Pancreas (tissue), 10 donors: ENCODE measurements around the gene OSMR. TPM values are rescaled to one million over a fixed set of nuclear protein-coding genes. Genes with fewer than 3 reads are reported as not detected.

Experiments
- ATAC-seq, 4 donors: fragments of 200-7000 bp; cut with Tn5 transposase; one replicate each; pipeline versions ENCODE4 v1.8.0 to v1.9.1; 2020; ENCODE audit warnings: mild to moderate bottlenecking in 4 of 4, moderate library complexity in 4 of 4
- DNase-seq, 6 donors: peaks; one replicate each; pipeline ENCODE4 v3.0.0-alpha.2; 2020
- FAIRE-seq: peaks from 2 replicates; lab custom pipeline; 2012; peaks lifted over from hg19 to GRCh38; lab: Jason Lieb, UNC
- H3K27ac ChIP-seq, 4 donors: fragments of 200-600 bp; sonication (generic); 1 replicate in 3 of 4; 2 replicates in 1 of 4; pipeline versions ENCODE4 v1.5.0 to v1.8.0; 2020
- H3K27me3 ChIP-seq, 4 donors: fragments of 200-600 bp; one replicate each; pipeline ENCODE4 v1.8.0; 2021
- H3K36me3 ChIP-seq, 3 donors: fragments of 200-600 bp; sonication (generic) in 1 of 3; one replicate each; pipeline versions ENCODE4 v1.5.0 to v1.8.0; 2020 to 2021
- H3K4me1 ChIP-seq, 3 donors: fragments of 200-600 bp; one replicate each; pipeline ENCODE4 v1.8.0; 2021
- H3K4me3 ChIP-seq, 4 donors: fragments of 200-600 bp; sonication (generic) in 2 of 4; one replicate each; pipeline versions ENCODE4 v1.5.0 to v1.8.0; 2020 to 2021
- H3K9me3 ChIP-seq, 4 donors: fragments of 200-600 bp; one replicate each; pipeline ENCODE4 v1.8.0; 2021
- CTCF ChIP-seq, 4 donors: fragments of 200-600 bp; sonication (generic) in 3 of 4; IDR thresholded peaks; one replicate each; pipeline versions ENCODE4 v1.5.0 to v1.8.0; 2021; ENCODE audit warnings: antibody characterized with exemption in 4 of 4
- WGBS, 2 donors: extraction: QIAGEN DNeasy Blood & Tissue Kit; methylation state at CpG; one replicate each; pipeline ENCODE4 v1.1.7; 2013; 5-methylcytosine and 5-hydroxymethylcytosine counted together
- intact Hi-C, 3 donors: fragments of 100-400 bp; cut with DNase I; formaldehyde crosslinking; loops; one replicate each; pipeline versions ENCODE4 v1.11.1 to v1.14.2; 2022
- polyA plus RNA-seq, 2 donors: library from polyadenylated mRNA; stranded (reverse); fragments of 200-250 nt; gene quantifications; one replicate each; pipeline ENCODE4 v1.2.3, GENCODE V29; 2013
- total RNA-seq, 6 donors: library from RNA; stranded (reverse); fragmentation: NEBNext Ultra II Directional in 4 of 6; extraction: Animal tissue kit (Norgen Biotek cat#: 25700) in 4 of 6; gene quantifications; one replicate each; pipeline versions ENCODE4 v1.2.1 to v1.2.4, GENCODE V29; 2021 to 2023
- donor health status: healthy with polysubstance abuse.
- donor health status: DM: no; HTN: no; CAD: no; lungs with moderate emphysema.
- donor health status: DM: no; HTN: no; CAD: no.
- donor health status: control.
- donor health status: control.
- donor health status: Bipolar disorder and iron deficiency.
- donor health status: DM: yes; HTN: yes; CAD: no.
- donor health status: DM: no; HTN: no; CAD: no.
- donor health status: DM: no; HTN: no; CAD: no.
- donor health status: DM: yes; HTN: yes; CAD: no.

Gene OSMR
- total and polyA plus RNA-seq, 8 donors: 5.5 to 29.0 (median 9.1) TPM

GRCh38 chr5:38816083-38817030 is 29.5 kb upstream of the OSMR start:
- H3K4me3 ChIP-seq: no peak overlapping the region
- intact Hi-C loops: no loop called here
- no peak for FAIRE-seq

GRCh38 chr5:38821679-38822078 is 24.1 kb upstream of the OSMR start:
- Histone ChIP-seq H3K27me3 (no peaks in the 10 kb centered on the region), H3K27ac (no peak overlapping the region), H3K36me3 (no peaks in the 10 kb centered on the region), H3K4me1 (no peaks in the 10 kb centered on the region), H3K4me3 (no peak overlapping the region), H3K9me3 (no peaks in the 10 kb centered on the region)
- ATAC-seq (no peak), DNase-seq (peak in 1 of 6 donors; percentile 62), FAIRE-seq (no peak)
- intact Hi-C loops: no loop called here
- no peak for TF ChIP-seq CTCF (IDR thresholded peaks at IDR 0.05)
- 92 to 98% methylated on average over 20 of the region's 20 CpGs for WGBS, 2 donors

More at GRCh38 chr5:38816083-38817030, 29.5 kb upstream of the OSMR start:
- ATAC-seq (peak in 2 of 4 donors; percentile 39 to 51), DNase-seq (no peak)
- no peaks in the 10 kb centered on the region for H3K27me3 ChIP-seq
- no peak for TF ChIP-seq CTCF (IDR thresholded peaks at IDR 0.05)
- no peak overlapping the region for H3K27ac ChIP-seq
- no peaks in the 10 kb centered on the region for H3K36me3 ChIP-seq
- WGBS, 2 donors: 62 to 69% methylated on average over 2 of the region's 2 CpGs
- H3K4me1 ChIP-seq: no peaks in the 10 kb centered on the region
- H3K9me3 ChIP-seq: no peaks in the 10 kb centered on the region

GRCh38 chr5:38823503-38823902 is 22.3 kb upstream of the OSMR start:
- ATAC-seq: no peak
- 79 to 86% methylated on average over 4 of the region's 4 CpGs for WGBS, 2 donors
- DNase-seq: no peak
- Histone ChIP-seq H3K4me3 (no peak overlapping the region), H3K27me3 (no peaks in the 10 kb centered on the region), H3K27ac (no peak overlapping the region), H3K36me3 (no peaks in the 10 kb centered on the region), H3K9me3 (no peaks in the 10 kb centered on the region), H3K4me1 (no peaks in the 10 kb centered on the region)
- FAIRE-seq: no peak
- TF ChIP-seq CTCF (IDR thresholded peaks at IDR 0.05): no peak
- intact Hi-C loops: no loop called here

GRCh38 chr5:38824821-38825220 is 21.0 kb upstream of the OSMR start:
- Histone ChIP-seq H3K36me3 (no peaks in the 10 kb centered on the region), H3K9me3 (no peaks in the 10 kb centered on the region), H3K4me1 (no peaks in the 10 kb centered on the region), H3K27me3 (no peaks in the 10 kb centered on the region), H3K4me3 (no peak overlapping the region), H3K27ac (no peak overlapping the region)
- WGBS, 2 donors: 78 to 83% methylated on average over 5 of the region's 5 CpGs
- DNase-seq (no peak), FAIRE-seq (no peak), ATAC-seq (no peak)
- intact Hi-C loops: no loop called here
- no peak for TF ChIP-seq CTCF (IDR thresholded peaks at IDR 0.05)

- no peak for FAIRE-seq
- H3K27me3 ChIP-seq: no peaks in the 10 kb centered on the region
- no peaks in the 10 kb centered on the region for H3K9me3 ChIP-seq
- H3K36me3 ChIP-seq: no peaks in the 10 kb centered on the region
- ATAC-seq: no peak
- intact Hi-C loops: no loop called here
- no peak overlapping the region for H3K27ac ChIP-seq
- no peak for TF ChIP-seq CTCF (IDR thresholded peaks at IDR 0.05)
- no peaks in the 10 kb centered on the region for H3K4me1 ChIP-seq
- H3K4me3 ChIP-seq: no peak overlapping the region
- no peak for DNase-seq
- WGBS, 2 donors: 58 to 64% methylated on average over 1 of the region's 1 CpG
Measured at GRCh38 chr5:38825494-38825893, 20.3 kb upstream of the OSMR start.
